GM19372 (cell line): ENCODE results near the gene TMEM50A.
"Not testable (repeated sequence)": the region's sequence is repeated elsewhere in the genome, so short reads cannot be mapped to it uniquely, and the experiment has no call there.

ENCODE experiments used
- ATAC-seq: cut with Tn5 transposase; IDR thresholded peaks from one replicate; pipeline ENCODE4 v1.9.1; 2021; ENCODE audit warnings: mild to moderate bottlenecking, low read depth, moderate library complexity; ENCODE audit not compliant: unreplicated experiment

TMEM50A gene

DNA sequence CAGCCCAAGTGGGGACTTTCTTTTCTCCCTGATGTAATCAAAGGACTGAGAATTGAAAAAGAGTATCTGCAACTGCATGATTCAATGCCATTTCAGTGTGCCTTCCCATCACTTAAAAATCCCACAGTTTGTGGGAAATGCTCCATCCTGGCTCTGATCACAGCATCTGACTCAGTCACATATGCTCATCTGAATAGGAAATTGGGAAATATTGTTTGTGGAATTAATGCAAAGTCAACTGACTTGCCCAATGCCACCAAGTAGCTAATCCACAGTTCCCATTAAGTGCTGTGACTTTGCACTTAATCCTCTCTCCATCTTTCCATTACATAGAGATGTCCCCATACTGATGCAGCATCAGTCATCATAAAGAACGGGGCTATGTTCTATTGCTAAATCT is 45.0 kb downstream of the TMEM50A start:
- not testable (repeated sequence) for ATAC-seq

DNA sequence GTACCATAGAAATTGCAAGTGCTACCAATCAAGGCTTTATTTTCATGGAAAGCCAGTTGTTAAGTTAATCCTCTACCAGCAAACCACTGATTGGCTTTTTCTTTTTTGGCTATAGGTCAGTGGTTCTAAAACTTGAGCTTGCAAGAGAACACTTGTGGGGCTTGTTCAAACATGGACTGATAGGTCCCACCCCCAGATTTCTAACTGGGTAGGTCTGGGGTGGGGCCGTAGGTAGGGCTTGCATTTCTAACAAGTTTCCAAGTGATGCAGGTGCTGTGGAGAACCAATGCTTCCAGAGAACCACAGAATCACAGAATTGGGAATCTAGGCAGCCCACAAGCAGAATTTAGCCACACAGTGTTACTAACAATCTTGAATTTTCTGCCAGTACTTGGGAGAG is 45.7 kb downstream of the TMEM50A start:
- ATAC-seq: not testable (repeated sequence)

DNA sequence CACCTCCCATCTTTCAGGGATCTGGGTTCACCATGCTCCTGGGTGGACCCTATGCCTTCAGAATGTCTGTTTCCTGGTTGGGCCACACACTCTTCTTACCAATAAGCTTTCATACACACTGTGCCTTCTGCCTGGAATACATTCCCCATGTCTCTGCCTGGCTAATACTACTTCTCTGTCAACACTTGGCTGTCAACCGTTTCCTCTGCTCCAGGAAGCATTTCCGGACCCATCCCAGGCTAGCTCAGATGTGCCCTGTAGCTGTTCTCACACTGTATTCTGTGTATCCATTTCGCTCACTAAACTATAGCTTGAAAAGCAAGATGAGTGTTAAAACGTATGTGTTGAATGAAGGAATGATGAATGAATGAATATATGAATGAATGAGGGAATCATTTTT is 49.0 kb downstream of the TMEM50A start:
- ATAC-seq: not testable (repeated sequence)

DNA sequence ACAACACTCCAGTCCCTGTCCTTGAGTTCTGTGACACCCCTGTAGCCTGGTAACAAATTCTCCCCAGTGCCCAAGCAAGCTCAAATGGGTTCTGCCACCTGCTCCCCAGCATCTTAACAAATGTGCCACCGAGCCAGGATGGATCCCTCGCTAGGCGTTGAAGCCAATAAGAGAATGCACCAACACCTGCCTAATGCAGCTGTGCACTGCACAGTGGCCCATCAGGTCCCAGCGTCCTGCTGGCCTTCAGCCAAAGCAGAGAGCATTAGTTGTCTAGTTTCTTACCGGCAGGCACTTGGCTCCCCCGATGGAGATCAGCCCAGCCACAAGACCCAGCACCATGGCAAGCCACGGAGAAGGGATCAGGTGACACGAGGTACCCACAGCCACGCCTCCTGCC is 50.6 kb downstream of the TMEM50A start:
- not testable (repeated sequence) for ATAC-seq

DNA sequence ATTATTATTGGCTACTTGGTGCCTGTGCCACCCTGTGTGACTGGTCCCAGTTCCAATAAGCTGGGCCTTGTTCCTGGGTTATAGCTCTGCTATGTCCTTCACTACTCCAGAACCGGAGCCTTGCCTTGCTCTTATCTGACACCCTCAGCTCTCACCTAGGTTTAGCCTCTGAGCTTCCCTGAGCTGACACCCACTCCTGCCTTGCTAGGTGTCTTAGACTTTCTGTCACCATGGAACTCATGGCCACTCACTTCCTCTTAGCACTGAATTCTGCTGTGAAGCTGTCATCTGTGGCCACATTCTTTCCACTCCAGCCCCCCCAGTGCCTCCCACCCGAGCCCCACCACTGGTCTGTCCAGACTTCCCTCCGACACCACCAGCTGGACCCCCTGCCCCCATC is 51.6 kb downstream of the TMEM50A start:
- not testable (repeated sequence) for ATAC-seq

DNA sequence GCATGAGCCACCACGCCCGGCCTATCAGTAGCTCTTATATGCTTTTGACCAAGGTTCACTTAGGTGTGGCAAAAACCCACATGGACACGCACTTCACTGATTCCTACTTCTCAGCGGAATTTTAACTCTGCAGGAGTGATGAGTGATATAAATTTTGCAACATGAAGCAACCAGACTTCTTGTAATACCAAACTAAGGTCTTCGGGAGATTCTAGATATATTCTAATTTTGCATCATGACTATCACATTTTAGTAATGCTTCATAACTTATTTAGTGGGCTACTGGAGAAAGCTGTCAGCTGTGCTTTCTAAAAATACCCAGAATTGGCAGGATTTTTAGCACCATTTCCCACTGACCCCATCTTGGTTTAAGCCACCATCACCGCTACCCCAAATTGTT is 54.7 kb downstream of the TMEM50A start:
- no peak for ATAC-seq

DNA sequence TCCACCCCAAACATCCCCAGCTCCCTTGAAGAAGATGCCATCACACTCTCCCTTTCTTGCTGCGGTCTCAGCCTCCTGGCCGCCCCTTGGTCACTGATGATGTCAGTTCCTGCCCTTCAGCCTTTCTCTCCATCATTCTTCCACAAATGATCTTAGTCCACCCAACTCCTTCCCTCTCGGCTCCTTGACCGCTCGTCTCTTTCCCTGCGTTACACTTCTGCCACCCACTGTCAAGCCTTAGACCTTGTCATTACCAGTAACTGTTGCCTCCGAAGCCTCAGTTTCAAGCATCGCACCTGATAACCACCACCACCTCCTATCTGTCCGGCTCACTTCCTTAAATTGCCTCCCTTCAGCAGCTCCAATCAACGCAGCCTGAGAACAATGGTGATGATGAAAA is 59.4 kb downstream of the TMEM50A start:
- ATAC-seq: not testable (repeated sequence)

DNA sequence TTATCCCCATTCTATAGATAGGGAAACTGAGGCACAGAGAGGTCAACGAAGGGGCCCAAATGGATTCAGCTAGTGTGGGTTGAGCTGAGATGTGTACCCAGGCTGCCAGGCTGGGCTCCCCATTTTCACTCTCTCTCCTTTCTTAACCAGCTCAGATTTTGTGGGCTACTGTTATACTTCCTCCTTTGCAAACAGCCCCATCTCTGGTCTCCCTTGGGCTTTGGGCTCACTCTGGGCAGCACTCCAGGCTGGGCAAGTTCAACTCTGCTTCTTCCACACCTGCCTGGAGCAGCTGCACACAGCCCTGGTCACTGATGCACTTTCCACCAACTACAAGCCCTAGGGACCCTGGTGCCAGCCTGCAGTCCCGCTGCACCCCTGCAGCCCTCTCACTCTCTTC is 59.9 kb downstream of the TMEM50A start:
- ATAC-seq: not testable (repeated sequence)

DNA sequence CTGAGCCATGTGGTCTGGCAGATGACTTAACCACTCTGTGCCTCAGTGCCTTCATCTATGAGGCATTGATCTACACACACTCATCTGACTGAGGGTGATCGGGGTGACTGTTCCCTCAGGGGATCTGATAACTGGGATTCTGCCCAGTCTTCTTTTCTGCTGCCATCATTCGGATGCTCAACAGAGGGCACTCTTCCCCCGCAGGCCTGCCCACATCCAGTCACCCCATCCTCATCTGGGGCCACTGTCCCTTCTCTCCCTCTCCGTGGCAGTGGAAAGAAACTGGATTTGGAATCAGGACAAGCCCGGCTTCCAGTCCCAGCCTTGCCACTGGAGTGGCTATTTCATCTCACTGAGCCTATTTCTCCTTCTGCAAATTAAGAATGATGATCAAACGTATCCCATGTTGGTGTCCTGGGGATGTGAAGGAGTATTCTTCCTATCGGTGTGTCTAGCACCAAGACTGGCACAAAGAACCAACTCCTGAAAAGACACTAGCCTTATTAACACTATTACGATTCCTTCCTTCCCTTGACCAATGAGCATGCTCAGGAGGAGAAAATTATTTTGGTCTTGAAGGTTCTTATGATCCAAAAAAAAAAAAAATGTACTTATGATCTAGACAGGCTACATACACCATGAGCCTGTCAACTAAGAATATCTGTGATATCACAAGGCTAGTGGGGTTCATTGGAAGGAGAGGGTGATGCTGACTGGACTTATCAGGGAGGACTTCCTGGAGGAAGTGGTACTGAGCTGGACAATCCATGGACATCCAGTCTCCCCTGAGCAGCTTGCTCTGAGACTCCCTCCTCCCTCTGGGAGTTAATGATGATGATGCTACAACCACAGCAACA is 65.0 kb downstream of the TMEM50A start:
- not testable (repeated sequence) for ATAC-seq

DNA sequence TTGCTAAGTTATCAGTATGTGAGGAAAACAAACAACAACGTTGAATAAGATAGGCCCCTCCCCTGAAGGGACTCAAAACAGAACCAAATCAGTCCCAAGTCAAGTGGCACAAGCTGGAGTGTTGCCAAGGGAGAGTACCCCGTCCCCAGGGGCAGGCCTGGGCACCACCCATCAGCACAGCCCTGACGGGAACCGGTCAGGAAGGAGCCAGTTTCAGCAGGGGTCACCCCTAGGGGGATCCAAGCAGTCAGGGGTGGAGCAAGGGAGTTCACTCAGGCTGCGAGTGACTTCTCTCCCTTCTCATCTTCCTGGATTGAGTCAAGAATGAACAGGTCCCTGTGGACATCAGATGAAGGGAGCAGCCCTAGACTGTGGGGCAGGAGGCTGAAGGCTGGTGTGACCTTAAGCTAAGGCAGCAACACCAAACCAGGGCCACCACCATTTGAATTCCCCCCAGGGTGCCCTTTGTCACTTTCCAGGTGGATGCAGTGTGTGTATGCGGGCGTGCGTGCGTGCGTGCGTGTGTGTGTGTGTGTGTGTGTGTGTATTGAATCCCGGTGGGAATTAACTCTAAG is 67.7 kb downstream of the TMEM50A start:
- ATAC-seq: not testable (repeated sequence)

DNA sequence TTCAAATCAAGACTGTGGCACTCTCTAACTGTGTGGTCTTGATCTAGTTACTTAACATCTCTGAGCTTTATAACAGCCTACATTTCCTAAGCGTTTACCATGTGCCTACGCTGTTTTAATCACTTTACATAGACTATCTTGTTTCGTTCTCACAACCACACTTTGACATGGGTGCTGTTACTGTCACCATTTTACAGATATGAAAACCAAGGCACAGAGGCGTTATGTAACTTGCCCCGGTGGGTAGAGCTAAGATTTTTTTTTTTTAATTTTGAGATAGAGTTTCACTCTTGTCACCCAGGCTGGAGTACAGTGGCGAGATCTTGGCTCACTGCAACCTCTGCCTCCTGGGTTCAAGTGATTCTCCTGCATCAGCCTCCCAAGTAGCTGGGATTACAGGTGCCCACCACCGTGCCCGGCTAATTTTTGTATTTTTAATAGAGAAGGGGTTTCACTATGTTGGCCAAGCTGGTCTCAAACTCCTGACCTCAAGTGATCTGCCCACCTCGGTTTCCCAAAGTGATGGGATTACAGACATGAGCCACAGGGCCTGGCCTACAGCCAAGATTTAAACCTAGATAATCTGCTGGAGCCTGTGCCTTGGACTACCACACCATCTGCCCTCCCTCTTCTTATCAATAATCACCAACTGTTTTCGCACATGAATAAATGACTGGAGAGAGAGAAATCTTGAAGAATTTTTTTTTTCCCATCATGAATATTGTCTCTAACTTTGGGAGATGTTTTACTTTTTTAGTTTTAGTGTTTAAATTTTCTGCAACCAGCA is 71.7 kb downstream of the TMEM50A start:
- ATAC-seq: not testable (repeated sequence)
